Keratinocyte (primary cell): ENCODE measurements around the gene SALL4. TPM values are rescaled to one million over a fixed set of nuclear protein-coding genes. Genes with fewer than 3 reads are reported as not detected.

Experiments used
- DNase-seq: peaks from one replicate; pipeline ENCODE4 v3.0.0-alpha.2; 2011; ENCODE audit warnings: low read depth, missing footprints, low spot score
- FAIRE-seq: peaks from 2 replicates; lab custom pipeline; 2011; peaks lifted over from hg19 to GRCh38; lab: Jason Lieb, UNC
- H2AFZ ChIP-seq: 2 replicates; pipeline ENCODE4 v1.6.0; 2012; ENCODE audit warnings: low read length, control low read depth, inconsistent platforms; ENCODE audit not compliant: control insufficient read depth
- H3K27ac ChIP-seq: 2 replicates; pipeline ENCODE4 v1.5.1; 2011; ENCODE audit warnings: low read length; ENCODE audit not compliant: control insufficient read depth, insufficient read depth
- H3K27me3 ChIP-seq: 3 replicates; pipeline ENCODE4 v1.6.0; 2011; ENCODE audit warnings: low read length; ENCODE audit not compliant: control insufficient read depth, insufficient read depth; ENCODE audit errors: extremely low read depth
- H3K36me3 ChIP-seq, 2 experiments: 2 replicates in 1 of 2; 3 replicates in 1 of 2; pipeline ENCODE4 v1.5.1; 2011; ENCODE audit warnings: low read length in 2 of 2, mild to moderate bottlenecking in 1 of 2; ENCODE audit not compliant: control insufficient read depth in 2 of 2, insufficient read depth in 2 of 2; ENCODE audit errors: extremely low read depth in 1 of 2
- H3K4me1 ChIP-seq: 3 replicates; pipeline ENCODE4 v1.5.1; 2011; ENCODE audit warnings: low read length; ENCODE audit not compliant: control insufficient read depth, insufficient read depth; ENCODE audit errors: extremely low read depth
- H3K4me2 ChIP-seq: 3 replicates; pipeline ENCODE4 v1.6.0; 2011; ENCODE audit warnings: low read depth, low read length; ENCODE audit not compliant: control insufficient read depth, insufficient read depth; ENCODE audit errors: extremely low read depth
- H3K4me3 ChIP-seq, 3 experiments: fragments of 200-600 bp in 1 of 3; sonication (generic) in 1 of 3; 2 replicates in 2 of 3; 3 replicates in 1 of 3; pipeline ENCODE4 v1.5.1; 2011 to 2016; ENCODE audit warnings: low read length in 3 of 3, mild to moderate bottlenecking in 3 of 3, control low read depth in 2 of 3, inconsistent platforms in 1 of 3, low read depth in 1 of 3, mixed read lengths in 1 of 3, mixed run types in 1 of 3, moderate library complexity in 1 of 3; ENCODE audit not compliant: control insufficient read depth in 2 of 3, insufficient read depth in 2 of 3; ENCODE audit errors: extremely low read depth in 1 of 3
- H3K79me2 ChIP-seq: 2 replicates; pipeline ENCODE4 v1.6.0; 2012; ENCODE audit warnings: low read length; ENCODE audit not compliant: control insufficient read depth, insufficient read depth
- H3K9ac ChIP-seq: 3 replicates; pipeline ENCODE4 v1.6.0; 2011; ENCODE audit warnings: low read length; ENCODE audit not compliant: control insufficient read depth, insufficient read depth; ENCODE audit errors: extremely low read depth
- H3K9me1 ChIP-seq: 3 replicates; pipeline ENCODE4 v1.6.0; 2011; ENCODE audit warnings: low read length; ENCODE audit not compliant: control insufficient read depth, insufficient read depth; ENCODE audit errors: extremely low read depth
- H3K9me3 ChIP-seq: 2 replicates; pipeline ENCODE4 v1.5.1; 2012; ENCODE audit warnings: low read depth, low read length; ENCODE audit not compliant: control insufficient read depth
- H4K20me1 ChIP-seq: 3 replicates; pipeline ENCODE4 v1.6.0; 2011; ENCODE audit warnings: low read length; ENCODE audit not compliant: control insufficient read depth, insufficient read depth; ENCODE audit errors: extremely low read depth
- EZH2 ChIP-seq: IDR thresholded peaks from one replicate; pipeline ENCODE4 v1.6.1; 2012; ENCODE audit warnings: inconsistent platforms, mild to moderate bottlenecking, low read length, moderate library complexity
- dilution Hi-C: fragments of 300-500 bp; cut with MboI; formaldehyde crosslinking; loops from one replicate; pipeline ENCODE4 v1.7.0; 2020; ENCODE audit warnings: low sequenced_read_pairs; ENCODE audit not compliant: extremely low pct_ligation_motif_present
- polyA plus RNA-seq, 5 experiments: library from polyadenylated mRNA; depleted of rRNA in 3 of 5; stranded (reverse) in 3 of 5; stranded (forward) in 1 of 5; unstranded in 1 of 5; fragments of >200 nt; gene quantifications; 1 replicate in 1 of 5; 2 replicates in 3 of 5; 3 replicates in 1 of 5; pipeline versions ENCODE4 v1.2.1 to v1.2.3, GENCODE V29; 2011 to 2012; ENCODE audit warnings: missing spikeins in 2 of 5, low read depth in 1 of 5, low replicate concordance in 1 of 5
- TF ChIP-seq, protein P1 (sequence below), 3 experiments: IDR thresholded peaks in 1 of 3; conservative IDR thresholded peaks in 1 of 3; optimal IDR thresholded peaks in 1 of 3; 2 replicates in 2 of 3; 3 replicates in 1 of 3; pipeline versions ENCODE3 to v1.5.1; 2011; ENCODE audit warnings: low read length in 3 of 3, mild to moderate bottlenecking in 3 of 3, moderate library complexity in 2 of 3, control low read depth in 1 of 3, inconsistent platforms in 1 of 3; ENCODE audit not compliant: insufficient read depth in 2 of 3; ENCODE audit errors: extremely low read depth in 1 of 3

SALL4 gene
- polyA plus RNA-seq, 1 donor (not counting 4 experiments of a cell fraction or from before 2014, with no cell fraction given) = 0.04 TPM

DNA sequence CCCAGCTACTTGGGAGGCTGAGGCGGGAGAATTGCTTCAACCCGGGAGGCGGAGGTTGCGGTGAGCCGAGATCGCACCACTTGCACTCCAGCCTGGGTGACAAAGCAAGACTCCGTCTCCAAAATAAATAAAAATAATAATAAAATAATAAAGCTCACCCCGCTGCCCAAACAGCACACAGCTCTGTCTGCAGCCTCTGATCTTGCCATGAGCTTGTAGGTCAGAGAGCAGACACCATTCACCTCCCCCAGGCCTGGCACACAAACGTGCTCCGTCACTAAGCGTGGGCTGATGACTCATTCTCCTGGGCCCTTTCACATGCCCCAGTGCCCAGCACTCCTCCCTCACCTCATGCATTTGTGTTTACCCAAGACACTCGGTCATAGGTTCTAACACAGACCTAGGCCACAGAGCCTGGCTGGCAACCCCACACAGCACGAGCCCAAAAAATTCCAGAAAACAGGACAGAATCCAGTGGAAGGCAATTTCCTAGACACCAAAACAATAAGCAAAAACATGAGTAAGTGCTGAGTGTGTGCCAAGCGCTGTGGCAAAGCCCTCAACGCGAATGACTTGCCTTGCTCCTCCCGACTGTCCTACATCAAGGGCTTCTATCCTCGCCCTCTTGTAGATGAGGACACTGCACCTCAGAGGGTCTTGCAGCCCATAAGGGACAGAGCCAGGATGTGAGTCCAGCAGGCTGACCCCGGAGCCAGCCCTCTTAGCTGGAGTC is 52.1 kb downstream of the SALL4 start:
- peak overlapping the region; percentile 37 for H2AFZ ChIP-seq
- peak overlapping the region; percentile 55 for H3K9ac ChIP-seq
- H3K4me1 ChIP-seq = peaks cover 26% of the 10 kb centered on the region
- H3K9me3 ChIP-seq = no peaks in the 10 kb centered on the region
- peak overlapping the region; percentile 74 for H3K27ac ChIP-seq
- dilution Hi-C loops = no loop called here
- no peaks in the 10 kb centered on the region for H3K79me2 ChIP-seq
- H3K27me3 ChIP-seq = no peaks in the 10 kb centered on the region
- peak; percentile 71 for DNase-seq
- no peaks in the 10 kb centered on the region for H3K36me3 ChIP-seq
- H3K9me1 ChIP-seq = no peaks in the 10 kb centered on the region
- FAIRE-seq = peak; percentile 49
- H4K20me1 ChIP-seq = no peaks in the 10 kb centered on the region
- H3K4me2 ChIP-seq = peak overlapping the region; percentile 27
- no peak for TF ChIP-seq EZH2
- TF ChIP-seq, protein P1, sequence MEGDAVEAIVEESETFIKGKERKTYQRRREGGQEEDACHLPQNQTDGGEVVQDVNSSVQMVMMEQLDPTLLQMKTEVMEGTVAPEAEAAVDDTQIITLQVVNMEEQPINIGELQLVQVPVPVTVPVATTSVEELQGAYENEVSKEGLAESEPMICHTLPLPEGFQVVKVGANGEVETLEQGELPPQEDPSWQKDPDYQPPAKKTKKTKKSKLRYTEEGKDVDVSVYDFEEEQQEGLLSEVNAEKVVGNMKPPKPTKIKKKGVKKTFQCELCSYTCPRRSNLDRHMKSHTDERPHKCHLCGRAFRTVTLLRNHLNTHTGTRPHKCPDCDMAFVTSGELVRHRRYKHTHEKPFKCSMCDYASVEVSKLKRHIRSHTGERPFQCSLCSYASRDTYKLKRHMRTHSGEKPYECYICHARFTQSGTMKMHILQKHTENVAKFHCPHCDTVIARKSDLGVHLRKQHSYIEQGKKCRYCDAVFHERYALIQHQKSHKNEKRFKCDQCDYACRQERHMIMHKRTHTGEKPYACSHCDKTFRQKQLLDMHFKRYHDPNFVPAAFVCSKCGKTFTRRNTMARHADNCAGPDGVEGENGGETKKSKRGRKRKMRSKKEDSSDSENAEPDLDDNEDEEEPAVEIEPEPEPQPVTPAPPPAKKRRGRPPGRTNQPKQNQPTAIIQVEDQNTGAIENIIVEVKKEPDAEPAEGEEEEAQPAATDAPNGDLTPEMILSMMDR (optimal IDR thresholded peaks at IDR 0.05 in 1 of 3, IDR thresholded peaks at IDR 0.05 in 1 of 3, conservative IDR thresholded peaks at IDR 0.05 in 1 of 3; ENCODE audit: extremely low read depth in 1 of 3, insufficient read depth in 2 of 3, low read length in 3 of 3) = no peak
- peak overlapping the region in 1 of 3 experiments; percentile 14 for H3K4me3 ChIP-seq

DNA sequence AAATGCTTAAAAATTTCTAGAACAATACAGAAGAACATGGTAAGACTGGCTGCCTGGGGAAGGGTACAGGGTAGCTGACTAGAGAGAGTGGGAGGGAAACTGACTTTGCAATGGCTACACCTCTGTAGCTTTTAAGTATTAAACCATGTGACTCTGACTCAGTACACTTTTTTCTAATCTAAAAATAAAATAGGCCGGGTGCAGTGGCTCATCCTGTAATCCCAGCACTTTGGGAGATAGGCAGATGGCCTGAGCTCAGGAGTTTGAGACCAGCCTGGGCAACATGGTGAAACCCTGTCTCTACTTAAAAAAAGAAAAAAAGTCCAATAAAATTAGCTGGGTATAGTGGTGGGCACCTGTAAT is 52.7 kb downstream of the SALL4 start:
- no peaks in the 10 kb centered on the region for H3K9me3 ChIP-seq
- H3K9me1 ChIP-seq = no peaks in the 10 kb centered on the region
- TF ChIP-seq, protein P1 (optimal IDR thresholded peaks at IDR 0.05 in 1 of 3, IDR thresholded peaks at IDR 0.05 in 1 of 3, conservative IDR thresholded peaks at IDR 0.05 in 1 of 3; ENCODE audit: extremely low read depth in 1 of 3, insufficient read depth in 2 of 3, low read length in 3 of 3) = no peak
- no peak for TF ChIP-seq EZH2
- peaks cover 26% of the 10 kb centered on the region for H3K4me1 ChIP-seq
- dilution Hi-C loops = no loop called here
- no peak overlapping the region for H3K27ac ChIP-seq
- no peaks in the 10 kb centered on the region for H4K20me1 ChIP-seq
- no peak overlapping the region for H3K4me3 ChIP-seq
- no peaks in the 10 kb centered on the region for H3K36me3 ChIP-seq
- H3K27me3 ChIP-seq = no peaks in the 10 kb centered on the region
- no peak overlapping the region for H3K4me2 ChIP-seq
- H2AFZ ChIP-seq = no peak overlapping the region
- no peak for FAIRE-seq
- H3K9ac ChIP-seq = no peak overlapping the region
- H3K79me2 ChIP-seq = no peaks in the 10 kb centered on the region
- DNase-seq = peak; percentile 15
